SU-DHL-6 (cell line): ENCODE data around the gene ERBB4.

Experiments used
- H2AFZ ChIP-seq: fragments of 200-600 bp; sonication (generic); 2 replicates; pipeline ENCODE4 v1.6.1; 2014; ENCODE audit warnings: low read depth, mild to moderate bottlenecking, moderate library complexity, mixed read lengths, antibody characterized with exemption, low read length; ENCODE audit not compliant: severe bottlenecking
- H3F3A ChIP-seq: fragments of 200-600 bp; shearing (Covaris generic); 2 replicates; pipeline ENCODE4 v1.6.0; 2016; ENCODE audit warnings: antibody characterized with exemption, mild to moderate bottlenecking; ENCODE audit not compliant: insufficient read depth
- H3K27ac ChIP-seq: fragments of 200-600 bp; sonication (generic); 2 replicates; pipeline ENCODE4 v1.5.1; 2016; ENCODE audit warnings: low read depth, mild to moderate bottlenecking, low read length, moderate library complexity, mixed read lengths
- H3K27me3 ChIP-seq: fragments of 200-600 bp; sonication (generic), shearing (Covaris generic); 2 replicates; pipeline ENCODE4 v1.6.0; 2014; ENCODE audit warnings: mild to moderate bottlenecking, low read length
- H3K36me3 ChIP-seq: fragments of 200-600 bp; sonication (generic); 2 replicates; pipeline ENCODE4 v1.6.1; 2014; ENCODE audit warnings: mild to moderate bottlenecking, low read length, mixed read lengths
- H3K4me2 ChIP-seq: fragments of 300-600, 200-600 bp; shearing (Covaris generic), sonication (generic); 2 replicates; pipeline ENCODE4 v1.6.0; 2014; ENCODE audit warnings: low read length, low read depth, mild to moderate bottlenecking; ENCODE audit not compliant: poor library complexity, severe bottlenecking
- H3K4me3 ChIP-seq: fragments of 200-600 bp; sonication (generic); 2 replicates; pipeline ENCODE4 v1.5.1; 2014; ENCODE audit warnings: antibody characterized with exemption, low read length, mild to moderate bottlenecking, mixed read lengths; ENCODE audit not compliant: insufficient read depth, poor library complexity, severe bottlenecking
- H3K79me2 ChIP-seq: fragments of 200-600 bp; sonication (generic); 2 replicates; pipeline ENCODE4 v1.6.1; 2014; ENCODE audit warnings: mild to moderate bottlenecking, low read length, moderate library complexity; ENCODE audit not compliant: insufficient read depth
- H3K9ac ChIP-seq: fragments of 200-600 bp; sonication (generic); 2 replicates; pipeline ENCODE4 v1.7.0; 2014; ENCODE audit warnings: mild to moderate bottlenecking, low read length
- H3K9me2 ChIP-seq: fragments of 200-600 bp; sonication (generic); replicated peaks from 2 replicates; pipeline ENCODE4 v1.6.1; 2014; ENCODE audit warnings: low read length; ENCODE audit not compliant: insufficient read depth
- H3K9me3 ChIP-seq: fragments of 200-600 bp; sonication (generic); 2 replicates; pipeline ENCODE4 v1.6.1; 2014; ENCODE audit warnings: low read length, mixed read lengths; ENCODE audit not compliant: insufficient read depth
- H4K20me1 ChIP-seq: fragments of 200-600 bp; sonication (generic); 2 replicates; pipeline ENCODE4 v1.6.1; 2014; ENCODE audit warnings: low read depth, mild to moderate bottlenecking, antibody characterized with exemption, low read length, moderate library complexity, mixed read lengths
- CTCF ChIP-seq: fragments of 200-600 bp; sonication (generic); IDR thresholded peaks from one replicate; pipeline ENCODE4 v1.5.1; 2017; ENCODE audit warnings: antibody characterized with exemption, mild to moderate bottlenecking, low read length, moderate library complexity; ENCODE audit not compliant: insufficient read depth, poor library complexity, severe bottlenecking
- EZH2phosphoT487 ChIP-seq: fragments of 200-600 bp; sonication (generic), shearing (Covaris generic); conservative IDR thresholded peaks from 2 replicates; pipeline ENCODE4 v1.6.1; 2018; ENCODE audit warnings: mild to moderate bottlenecking, antibody characterized with exemption, low read length, moderate library complexity, mixed read lengths

The ERBB4 gene

GRCh38 chr2:211387734-211388133 lies 1150.9 kb downstream of the ERBB4 start:
- no peaks in the 10 kb centered on the region for H3K36me3 ChIP-seq
- no peak for TF ChIP-seq EZH2phosphoT487
- TF ChIP-seq CTCF, result no peak
- no peak overlapping the region for H2AFZ ChIP-seq
- H3K27me3 ChIP-seq, result no peaks in the 10 kb centered on the region
- no peak overlapping the region for H3K27ac ChIP-seq
- H3K9me3 ChIP-seq, result no peaks in the 10 kb centered on the region
- H3K4me3 ChIP-seq, result no peak overlapping the region
- no peaks in the 10 kb centered on the region for H4K20me1 ChIP-seq
- H3K9ac ChIP-seq, result no peak overlapping the region
- H3K4me2 ChIP-seq, result no peak overlapping the region
- no peaks in the 10 kb centered on the region for H3K9me2 ChIP-seq
- H3K79me2 ChIP-seq, result no peaks in the 10 kb centered on the region
- no peaks in the 10 kb centered on the region for H3F3A ChIP-seq

- Histone ChIP-seq H3K36me3 (no peaks in the 10 kb centered on the region), H4K20me1 (no peaks in the 10 kb centered on the region), H3K27ac (no peak overlapping the region), H3K9me2 (no peaks in the 10 kb centered on the region), H3K4me2 (no peak overlapping the region), H3F3A (no peaks in the 10 kb centered on the region), H3K27me3 (no peaks in the 10 kb centered on the region), H3K9me3 (no peaks in the 10 kb centered on the region), H3K4me3 (no peak overlapping the region), H3K9ac (no peak overlapping the region), H3K79me2 (no peaks in the 10 kb centered on the region), H2AFZ (no peak overlapping the region)
- TF ChIP-seq CTCF, result no peak
- no peak for TF ChIP-seq EZH2phosphoT487
These were observed 1158.6 kb downstream of the ERBB4 start for GRCh38 chr2:211380041-211380440.

- Histone ChIP-seq H3K4me2 (no peak overlapping the region), H3K27me3 (no peaks in the 10 kb centered on the region), H3K4me3 (no peak overlapping the region), H3K9me2 (no peaks in the 10 kb centered on the region), H3K9me3 (no peaks in the 10 kb centered on the region), H3K36me3 (no peaks in the 10 kb centered on the region), H3F3A (no peaks in the 10 kb centered on the region), H2AFZ (no peak overlapping the region), H4K20me1 (no peaks in the 10 kb centered on the region), H3K79me2 (no peaks in the 10 kb centered on the region), H3K27ac (no peak overlapping the region), H3K9ac (no peak overlapping the region)
- TF ChIP-seq CTCF (no peak), EZH2phosphoT487 (no peak)
These were observed 1162.2 kb downstream of the ERBB4 start for GRCh38 chr2:211376410-211376809.

DNA sequence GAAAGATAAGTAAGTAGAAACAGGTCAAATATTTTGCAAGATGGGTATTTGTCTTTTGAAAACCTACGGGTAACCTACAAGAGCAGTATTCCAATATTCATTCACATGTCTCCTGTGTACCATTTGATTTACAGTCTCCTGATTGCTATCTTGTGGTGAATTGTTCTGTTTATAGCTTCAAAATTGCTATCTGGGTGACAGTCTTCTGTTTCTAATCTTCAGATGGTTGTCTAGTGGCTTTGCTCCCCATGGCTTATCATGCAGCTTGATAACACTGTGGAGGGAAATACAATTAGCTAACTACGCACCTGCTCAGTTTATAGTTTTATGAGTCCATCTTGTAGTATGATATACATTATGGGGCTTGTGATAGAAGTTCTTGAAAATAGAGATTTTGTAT lies 1165.4 kb downstream of the ERBB4 start:
- TF ChIP-seq CTCF (no peak), EZH2phosphoT487 (no peak)
- H3K9me2 ChIP-seq, result no peaks in the 10 kb centered on the region
- H3K9me3 ChIP-seq, result no peaks in the 10 kb centered on the region
- no peaks in the 10 kb centered on the region for H3F3A ChIP-seq
- H3K27ac ChIP-seq, result no peak overlapping the region
- H3K9ac ChIP-seq, result no peak overlapping the region
- H3K79me2 ChIP-seq, result no peaks in the 10 kb centered on the region
- H4K20me1 ChIP-seq, result no peaks in the 10 kb centered on the region
- H2AFZ ChIP-seq, result no peak overlapping the region
- H3K36me3 ChIP-seq, result no peaks in the 10 kb centered on the region
- H3K4me3 ChIP-seq, result no peak overlapping the region
- no peaks in the 10 kb centered on the region for H3K27me3 ChIP-seq
- H3K4me2 ChIP-seq, result no peak overlapping the region
